Large intestine (tissue), 3 donors: ENCODE data around the gene ARL4A. TPM values are rescaled to one million over a fixed set of nuclear protein-coding genes. Genes with fewer than 3 reads are reported as not detected.

Source experiments
- DNase-seq, 2 donors: peaks; one replicate each; pipeline versions ENCODE4 v3.0.0 to v3.0.0-alpha.2; 2013
- H3K27ac ChIP-seq: one replicate; pipeline ENCODE4 v1.5.1; 2013; ENCODE audit warnings: low read length
- H3K27me3 ChIP-seq: 2 replicates; pipeline ENCODE4 v1.6.1; 2013; ENCODE audit warnings: low read length; ENCODE audit not compliant: control insufficient read depth, insufficient read depth
- H3K36me3 ChIP-seq: 2 replicates; pipeline ENCODE4 v1.6.1; 2013; ENCODE audit warnings: low read length; ENCODE audit not compliant: control insufficient read depth, insufficient read depth
- H3K4me1 ChIP-seq: one replicate; pipeline ENCODE4 v1.6.1; 2013; ENCODE audit warnings: low read length; ENCODE audit not compliant: control insufficient read depth, insufficient read depth
- H3K4me3 ChIP-seq: one replicate; pipeline ENCODE4 v1.5.1; 2013; ENCODE audit warnings: low read length
- H3K9me3 ChIP-seq: one replicate; pipeline ENCODE4 v1.6.1; 2013; ENCODE audit warnings: mild to moderate bottlenecking, low read depth, low read length, moderate library complexity; ENCODE audit not compliant: control insufficient read depth
- WGBS: methylation state at CpG from one replicate; pipeline ENCODE4 v1.1.5; 2013; ENCODE audit warnings: low lambda C conversion rate; ENCODE audit not compliant: insufficient coverage; 5-methylcytosine and 5-hydroxymethylcytosine counted together
- polyA plus RNA-seq: library from polyadenylated mRNA; unstranded; fragments of 120-200 nt; gene quantifications from one replicate; pipeline ENCODE4 v1.2.1, GENCODE V29; 2013

Gene ARL4A
- polyA plus RNA-seq, 1 donor = 75.2 TPM

GRCh38 chr7:12699299-12699698 is 11.9 kb downstream of the ARL4A start:
- Histone ChIP-seq H3K4me3 (no peak overlapping the region), H3K4me1 (no peaks in the 10 kb centered on the region), H3K27ac (no peak overlapping the region), H3K9me3 (peaks cover 15% of the 10 kb centered on the region), H3K36me3 (no peaks in the 10 kb centered on the region), H3K27me3 (no peaks in the 10 kb centered on the region)
- no CpG with 5 or more reads among the region's 10 CpGs for WGBS
- no peak for DNase-seq

- Histone ChIP-seq H3K36me3 (no peaks in the 10 kb centered on the region), H3K9me3 (peaks cover 15% of the 10 kb centered on the region), H3K4me3 (no peak overlapping the region), H3K4me1 (no peaks in the 10 kb centered on the region), H3K27me3 (no peaks in the 10 kb centered on the region), H3K27ac (no peak overlapping the region)
- no CpG with 5 or more reads among the region's 2 CpGs for WGBS
- no peak for DNase-seq
These were observed 14.0 kb downstream of the ARL4A start for GRCh38 chr7:12701433-12701832.

- Histone ChIP-seq H3K36me3 (no peaks in the 10 kb centered on the region), H3K4me3 (no peak overlapping the region)
- WGBS = 100% methylated on average over 1 of the region's 2 CpGs
These were observed 16.4 kb downstream of the ARL4A start for GRCh38 chr7:12703881-12704280.

GRCh38 chr7:12705878-12706277 is 18.4 kb downstream of the ARL4A start:
- DNase-seq = no peak
- Histone ChIP-seq H3K27me3 (no peaks in the 10 kb centered on the region), H3K9me3 (peaks cover 15% of the 10 kb centered on the region), H3K4me3 (no peak overlapping the region), H3K36me3 (no peaks in the 10 kb centered on the region), H3K4me1 (peaks cover 5% of the 10 kb centered on the region), H3K27ac (no peak overlapping the region)
- WGBS = 100% methylated on average over 1 of the region's 4 CpGs

More at GRCh38 chr7:12703881-12704280, 16.4 kb downstream of the ARL4A start:
- Histone ChIP-seq H3K27me3 (no peaks in the 10 kb centered on the region), H3K27ac (no peak overlapping the region), H3K9me3 (peaks cover 15% of the 10 kb centered on the region), H3K4me1 (no peaks in the 10 kb centered on the region)
- no peak for DNase-seq

- no peak overlapping the region for H3K27ac ChIP-seq
- no peak overlapping the region for H3K4me3 ChIP-seq
- H3K4me1 ChIP-seq = peaks cover 8% of the 10 kb centered on the region
- peaks cover 11% of the 10 kb centered on the region for H3K9me3 ChIP-seq
- no peaks in the 10 kb centered on the region for H3K27me3 ChIP-seq
- peak in 1 of 2 donors; percentile 43 for DNase-seq
- no peaks in the 10 kb centered on the region for H3K36me3 ChIP-seq
These were observed 19.6 kb downstream of the ARL4A start for GRCh38 chr7:12706900-12707536.

- no peak for DNase-seq
- no peaks in the 10 kb centered on the region for H3K36me3 ChIP-seq
- no peaks in the 10 kb centered on the region for H3K27me3 ChIP-seq
- H3K4me1 ChIP-seq = peaks cover 11% of the 10 kb centered on the region
- H3K4me3 ChIP-seq = no peak overlapping the region
- H3K9me3 ChIP-seq = peaks cover 5% of the 10 kb centered on the region
- H3K27ac ChIP-seq = no peak overlapping the region
These were observed 20.9 kb downstream of the ARL4A start for GRCh38 chr7:12708314-12708713.

- peaks cover 5% of the 10 kb centered on the region for H3K9me3 ChIP-seq
- WGBS = 100% methylated on average over 1 of the region's 2 CpGs
- no peaks in the 10 kb centered on the region for H3K27me3 ChIP-seq
- no peak for DNase-seq
- peak overlapping the region; percentile 37 for H3K27ac ChIP-seq
- no peaks in the 10 kb centered on the region for H3K36me3 ChIP-seq
- peaks cover 18% of the 10 kb centered on the region for H3K4me1 ChIP-seq
- H3K4me3 ChIP-seq = no peak overlapping the region
These were observed 22.5 kb downstream of the ARL4A start for GRCh38 chr7:12709726-12710502.

- H3K27me3 ChIP-seq = no peaks in the 10 kb centered on the region
- DNase-seq = no peak
- peak overlapping the region; percentile 86 for H3K27ac ChIP-seq
- no peaks in the 10 kb centered on the region for H3K36me3 ChIP-seq
- H3K4me3 ChIP-seq = no peak overlapping the region
- H3K4me1 ChIP-seq = peaks cover 25% of the 10 kb centered on the region
- WGBS = 67% methylated on average over 1 of the region's 11 CpGs
- peaks cover 5% of the 10 kb centered on the region for H3K9me3 ChIP-seq
These were observed 23.7 kb downstream of the ARL4A start for GRCh38 chr7:12711124-12711523.

- Histone ChIP-seq H3K4me3 (no peak overlapping the region), H3K4me1 (peaks cover 28% of the 10 kb centered on the region), H3K9me3 (peaks cover 5% of the 10 kb centered on the region), H3K27ac (peak overlapping the region; percentile 86), H3K36me3 (no peaks in the 10 kb centered on the region), H3K27me3 (no peaks in the 10 kb centered on the region)
- no CpG with 5 or more reads among the region's 2 CpGs for WGBS
- peak; percentile 87 to 94 for DNase-seq
These were observed 24.8 kb downstream of the ARL4A start for GRCh38 chr7:12712236-12712635.

- DNase-seq = peak in 1 of 2 donors; percentile 63
- H3K36me3 ChIP-seq = no peaks in the 10 kb centered on the region
- no peak overlapping the region for H3K4me3 ChIP-seq
- H3K9me3 ChIP-seq = peaks cover 8% of the 10 kb centered on the region
- WGBS = no CpG with 5 or more reads among the region's 1 CpG
- no peaks in the 10 kb centered on the region for H3K27me3 ChIP-seq
- H3K27ac ChIP-seq = peak overlapping the region; percentile 86
- peaks cover 28% of the 10 kb centered on the region for H3K4me1 ChIP-seq
These were observed 26.4 kb downstream of the ARL4A start for GRCh38 chr7:12713625-12714378.
